ENCODE results near the gene RCSD1. TPM values are rescaled to one million over a fixed set of nuclear protein-coding genes. Genes with fewer than 3 reads are reported as not detected.

Gene RCSD1
- total RNA-seq, 4 donors from 2014 or later: 16.8 to 19.0 (median 18.5) TPM

- Histone ChIP-seq H3K4me1 (peaks cover 16 to 38% (median 25%) of the 10 kb centered on the region in 4 donors), H3K9me3 (no peaks in the 10 kb centered on the region), H3K27me3 (no peaks in the 10 kb centered on the region), H3K27ac (replicated peaks in 1 of 4) (no peak overlapping the region), H3K4me3 (no peak overlapping the region), H3K36me3 (peaks cover 0 to 20% (median 5%) of the 10 kb centered on the region in 4 donors)
- intact Hi-C loops (cut with DNase I): no loop called here
- TF ChIP-seq POLR2AphosphoS5 (IDR thresholded peaks at IDR 0.05) (no peak), CTCF (IDR thresholded peaks at IDR 0.05) (no peak), EP300 (IDR thresholded peaks at IDR 0.05) (no peak), POLR2A (IDR thresholded peaks at IDR 0.05; ENCODE audit: low read depth) (no peak)
- DNase-seq (ENCODE audit: extremely low spot score): no peak
- WGBS: 81% methylated on average over 7 of the region's 7 CpGs
Observed at GRCh38 chr1:167641786-167642500, 11.9 kb downstream of the RCSD1 start.

GRCh38 chr1:167642501-167642826 is 12.4 kb downstream of the RCSD1 start:
- Histone ChIP-seq H3K4me3 (no peak overlapping the region), H3K4me1 (peaks cover 20 to 41% (median 26%) of the 10 kb centered on the region in 4 donors), H3K27me3 (no peaks in the 10 kb centered on the region), H3K9me3 (no peaks in the 10 kb centered on the region), H3K27ac (replicated peaks in 1 of 4) (no peak overlapping the region), H3K36me3 (peaks cover 0 to 20% (median 5%) of the 10 kb centered on the region in 4 donors)
- no peak for DNase-seq (ENCODE audit: extremely low spot score)
- 83% methylated on average over 3 of the region's 3 CpGs for WGBS
- TF ChIP-seq CTCF (IDR thresholded peaks at IDR 0.05): no peak
- no peak for TF ChIP-seq EP300 (IDR thresholded peaks at IDR 0.05)
- TF ChIP-seq POLR2A (IDR thresholded peaks at IDR 0.05; ENCODE audit: low read depth): no peak
- TF ChIP-seq POLR2AphosphoS5 (IDR thresholded peaks at IDR 0.05): no peak
- intact Hi-C loops (cut with DNase I): no loop called here

GRCh38 chr1:167643441-167643840 is 13.4 kb downstream of the RCSD1 start:
- H3K27ac ChIP-seq (replicated peaks in 1 of 4): no peak overlapping the region
- no peak for TF ChIP-seq EP300 (IDR thresholded peaks at IDR 0.05)
- no peak for TF ChIP-seq POLR2A (IDR thresholded peaks at IDR 0.05; ENCODE audit: low read depth)
- no peak for TF ChIP-seq CTCF (IDR thresholded peaks at IDR 0.05)
- TF ChIP-seq POLR2AphosphoS5 (IDR thresholded peaks at IDR 0.05): no peak
- peaks cover 26 to 38% (median 31%) of the 10 kb centered on the region in 4 donors for H3K4me1 ChIP-seq
- no peak overlapping the region for H3K4me3 ChIP-seq
- no peaks in the 10 kb centered on the region for H3K9me3 ChIP-seq
- no peak for DNase-seq (ENCODE audit: extremely low spot score)
- intact Hi-C loops (cut with DNase I): no loop called here
- WGBS: 80% methylated on average over 3 of the region's 3 CpGs
- H3K27me3 ChIP-seq: no peaks in the 10 kb centered on the region
- H3K36me3 ChIP-seq: peaks cover 0 to 20% (median 5%) of the 10 kb centered on the region in 4 donors

- intact Hi-C loops (cut with DNase I): no loop called here
- peaks cover 36 to 46% (median 41%) of the 10 kb centered on the region in 4 donors for H3K4me1 ChIP-seq
- TF ChIP-seq CTCF (IDR thresholded peaks at IDR 0.05) (no peak), EP300 (IDR thresholded peaks at IDR 0.05) (no peak), POLR2AphosphoS5 (IDR thresholded peaks at IDR 0.05) (no peak), POLR2A (IDR thresholded peaks at IDR 0.05; ENCODE audit: low read depth) (no peak)
- WGBS: 69% methylated on average over 4 of the region's 4 CpGs
- no peak for DNase-seq (ENCODE audit: extremely low spot score)
- no peaks in the 10 kb centered on the region for H3K9me3 ChIP-seq
- no peak overlapping the region for H3K4me3 ChIP-seq
- no peaks in the 10 kb centered on the region for H3K27me3 ChIP-seq
- H3K36me3 ChIP-seq: peaks cover 0 to 20% (median 5%) of the 10 kb centered on the region in 4 donors
- H3K27ac ChIP-seq (replicated peaks in 1 of 4): no peak overlapping the region
Observed at GRCh38 chr1:167644551-167644950, 14.5 kb downstream of the RCSD1 start.
